T-helper 2 cell (primary cell): ENCODE data around the gene EGFR.

Experiments used
- DNase-seq, 5 experiments: peaks; one replicate each; pipeline versions ENCODE4 v3.0.0 to v3.0.0-alpha.2; 2012 to 2022

Gene EGFR

GRCh38 chr7:55105952-55106351, 87.1 kb downstream of the EGFR start:
- DNase-seq = no peak

DNA sequence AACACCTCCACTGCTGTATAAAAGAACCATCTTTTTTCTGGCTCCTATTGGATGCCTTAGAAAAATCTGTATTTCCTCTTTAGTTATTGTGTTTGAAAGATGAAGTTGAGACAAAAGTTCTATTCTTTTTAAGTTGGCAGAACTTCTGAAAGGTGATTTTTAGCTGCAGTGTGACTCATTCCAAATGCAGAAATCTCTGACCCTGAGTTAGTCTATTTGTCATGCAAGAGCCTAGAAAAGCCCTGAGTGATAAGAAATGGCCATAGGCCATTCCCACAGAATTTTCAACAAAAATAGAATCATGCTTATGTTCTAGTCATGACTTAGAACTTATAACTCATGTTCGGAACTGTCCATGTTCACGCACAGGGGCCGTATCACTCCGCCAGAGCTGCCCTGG, 89.1 kb downstream of the EGFR start:
- no peak for DNase-seq

DNA sequence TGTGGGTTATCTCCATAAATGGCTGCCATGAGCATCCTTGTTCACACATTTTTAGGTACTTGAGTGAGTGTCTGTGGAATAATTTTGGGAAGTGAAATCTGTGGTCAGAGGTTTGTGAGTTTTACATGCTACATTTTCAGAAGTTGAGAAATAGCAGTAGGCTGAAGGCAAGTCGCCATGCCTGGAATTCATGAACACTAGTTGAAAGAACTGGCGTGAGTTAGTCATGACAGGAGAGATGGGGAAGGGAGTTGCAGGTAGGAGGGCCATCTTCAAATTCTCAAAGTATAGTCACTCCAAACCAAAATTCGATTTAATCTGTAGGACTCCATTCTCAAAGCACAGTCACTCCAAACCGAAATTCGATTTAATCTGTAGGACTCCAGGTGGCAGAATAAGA, 89.6 kb downstream of the EGFR start:
- no peak for DNase-seq

- no peak for DNase-seq
Observed at GRCh38 chr7:55108818-55109217, 90.0 kb downstream of the EGFR start.

DNA sequence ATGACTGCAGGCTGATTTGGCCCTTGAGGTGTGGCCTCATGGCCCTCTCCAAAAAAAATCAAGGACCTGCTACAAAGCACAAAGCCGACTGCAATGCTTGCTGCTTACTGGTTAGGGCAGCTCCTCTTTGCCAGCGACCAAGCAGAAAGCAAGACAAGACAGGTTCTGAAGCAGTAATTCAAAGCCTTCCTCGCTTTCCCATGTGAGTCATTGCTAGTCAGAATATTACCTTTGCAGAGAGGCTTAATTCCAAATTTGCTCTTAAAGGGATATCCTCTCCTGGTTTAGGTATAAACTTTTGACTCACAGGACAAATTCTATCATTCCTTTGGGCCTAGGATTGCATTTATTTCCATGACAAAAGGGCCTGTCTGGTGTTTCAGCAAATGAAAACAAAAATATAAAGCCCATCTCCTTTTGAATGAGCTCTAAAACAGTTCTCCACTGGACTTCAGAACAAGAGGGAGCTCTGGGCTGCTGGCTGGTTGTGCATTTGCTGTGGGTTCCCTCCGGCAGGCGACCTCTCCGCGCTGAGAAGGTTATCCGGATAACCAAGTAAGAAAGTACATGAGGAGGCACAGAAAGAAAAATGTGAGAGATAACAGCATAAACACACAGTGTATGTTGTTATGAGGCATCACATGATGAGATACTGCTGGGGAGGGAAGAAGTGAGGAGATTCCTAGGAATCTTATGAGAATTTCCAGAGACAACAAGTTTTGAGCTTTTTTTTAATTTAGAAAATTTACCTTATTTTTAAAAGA, 90.8 kb downstream of the EGFR start:
- no peak for DNase-seq

DNA sequence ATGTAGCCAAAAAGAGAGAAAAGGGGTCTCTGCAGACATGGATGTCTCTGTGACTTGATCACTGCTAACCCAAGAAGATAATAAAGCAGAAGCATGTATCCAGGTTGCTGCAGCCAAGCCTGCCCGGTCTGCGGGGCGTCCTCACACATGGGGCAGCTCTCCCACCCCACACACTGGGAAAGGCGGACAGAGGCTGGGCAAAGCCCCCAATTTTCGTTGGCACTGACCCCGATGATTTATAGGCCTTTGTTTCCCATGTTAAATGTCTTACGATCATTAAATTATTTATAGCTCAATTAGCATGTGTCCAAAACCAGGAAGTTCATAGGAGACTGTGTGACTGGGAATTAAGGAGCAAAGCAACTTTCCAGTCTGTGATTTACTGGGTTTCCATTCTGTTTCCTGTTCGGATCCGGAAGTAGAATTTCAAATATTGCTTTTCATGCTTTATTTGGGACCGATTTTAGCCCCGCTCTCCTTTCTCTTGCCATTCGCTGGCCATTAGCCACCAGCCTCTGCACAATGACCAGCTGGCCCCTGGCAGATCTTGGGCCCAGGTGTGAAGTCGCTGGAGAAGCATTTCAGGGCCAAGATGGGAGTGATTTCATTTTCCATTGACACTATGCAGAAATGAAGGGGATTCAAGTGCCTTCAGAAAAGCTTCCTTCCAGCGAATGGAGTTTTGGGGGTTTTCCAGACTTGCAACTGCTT, 91.6 kb downstream of the EGFR start:
- DNase-seq = no peak

DNA sequence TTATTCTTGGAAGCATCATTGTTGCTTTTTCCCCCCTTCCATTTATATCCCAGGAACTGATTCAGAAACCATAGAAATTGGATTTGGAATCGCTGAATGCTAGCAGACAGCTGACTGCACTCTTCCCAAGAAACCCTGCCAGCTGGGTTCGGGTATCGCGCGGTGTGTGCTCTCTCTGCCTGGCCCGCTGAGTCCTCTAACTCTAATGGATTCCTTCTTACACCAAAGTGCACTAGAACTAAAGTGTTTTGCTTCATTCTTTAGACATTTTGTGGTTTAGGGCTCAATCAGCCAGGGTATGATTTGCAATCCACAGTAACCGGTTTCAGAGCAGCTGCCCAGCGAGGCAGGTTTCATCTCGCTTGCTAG, 92.2 kb downstream of the EGFR start:
- DNase-seq = no peak

DNA sequence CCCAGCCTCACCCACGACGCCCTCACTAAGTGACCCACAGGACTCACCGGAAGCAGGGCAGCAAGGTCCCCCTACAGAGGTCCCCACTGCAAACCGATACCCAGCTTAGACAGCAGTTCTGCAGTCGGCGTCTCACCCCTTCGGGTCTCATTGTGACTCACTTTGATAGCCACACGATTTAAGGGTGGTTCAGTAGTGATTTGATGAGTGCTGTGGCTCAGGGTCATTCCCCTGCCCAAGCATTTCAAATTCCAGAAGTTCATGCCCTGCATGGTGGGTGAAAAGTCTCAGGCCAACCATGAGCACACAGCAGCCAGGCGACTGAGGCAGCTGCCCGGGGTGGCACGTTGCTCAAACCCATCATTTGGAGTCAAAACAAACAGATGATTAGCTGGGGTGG, 93.2 kb downstream of the EGFR start:
- no peak for DNase-seq

DNA sequence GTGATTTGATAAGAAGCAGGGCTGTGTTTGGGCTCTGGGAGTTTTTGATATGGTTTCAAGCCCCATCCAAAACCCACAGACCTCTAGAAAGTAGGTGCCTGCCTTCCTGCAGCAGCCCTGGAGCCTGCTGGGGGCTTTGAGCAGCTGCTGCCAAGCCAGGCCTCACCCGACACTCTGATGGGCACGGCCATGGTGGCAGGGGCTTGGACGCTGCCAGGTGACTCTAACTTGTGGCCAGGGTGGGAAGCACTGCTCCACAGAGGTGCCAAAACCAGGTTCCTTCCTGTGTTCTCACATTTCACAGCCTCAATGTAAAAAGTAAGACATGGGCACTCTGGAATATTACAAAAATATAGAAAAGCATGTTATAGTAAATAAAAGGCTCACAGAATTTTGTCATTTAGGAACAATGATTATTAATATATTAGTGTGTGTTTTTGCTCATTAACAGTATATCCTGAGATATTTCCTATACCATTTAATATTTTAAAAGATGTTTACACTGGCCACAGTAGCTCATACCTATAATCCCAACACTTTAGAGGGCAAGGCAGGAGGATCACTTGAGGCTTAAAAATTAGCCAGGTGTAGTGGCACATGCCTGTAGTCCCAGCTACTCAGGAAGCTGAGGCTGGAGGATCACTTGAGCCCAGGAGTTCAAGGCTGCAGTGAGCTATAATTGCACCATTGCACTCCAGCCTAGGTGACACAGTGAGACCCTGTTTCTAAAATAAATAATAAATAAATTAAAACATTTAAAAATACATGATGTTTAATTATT, 95.1 kb downstream of the EGFR start:
- DNase-seq = peak in 1 of 5 experiments; percentile 18

- no peak for DNase-seq
Observed at GRCh38 chr7:55117286-55117685, 98.5 kb downstream of the EGFR start.

- DNase-seq = no peak
Observed at GRCh38 chr7:55118426-55118825, 99.6 kb downstream of the EGFR start.

GRCh38 chr7:55119571-55119970, 100.8 kb downstream of the EGFR start:
- DNase-seq = no peak

- DNase-seq = no peak
Observed at GRCh38 chr7:55120074-55120473, 101.3 kb downstream of the EGFR start.

GRCh38 chr7:55120501-55121198, 101.8 kb downstream of the EGFR start:
- no peak for DNase-seq

- DNase-seq = no peak
Observed at GRCh38 chr7:55121249-55121648, 102.4 kb downstream of the EGFR start.

DNA sequence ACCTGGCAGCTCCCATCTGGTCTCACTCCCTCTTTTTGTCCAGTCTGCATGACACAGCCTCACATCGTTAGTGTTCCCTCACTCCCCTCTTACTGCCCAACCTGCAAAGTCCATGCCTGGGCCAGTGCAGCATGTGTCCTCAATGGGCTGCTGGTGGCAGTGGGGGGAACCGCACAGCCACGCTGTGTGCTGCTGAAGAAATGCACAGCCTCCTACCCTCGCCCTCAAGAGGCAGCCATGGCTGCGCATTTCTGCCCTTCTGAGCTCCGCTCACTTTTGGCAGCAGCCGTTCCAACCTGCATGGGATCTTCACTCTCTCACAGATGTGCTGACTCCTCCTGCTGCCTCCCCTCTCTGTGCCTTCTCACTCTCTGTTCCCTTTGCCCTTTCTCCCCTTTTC, 103.4 kb downstream of the EGFR start:
- DNase-seq = no peak

- no peak for DNase-seq
Observed at GRCh38 chr7:55124989-55125875, 106.4 kb downstream of the EGFR start.

DNA sequence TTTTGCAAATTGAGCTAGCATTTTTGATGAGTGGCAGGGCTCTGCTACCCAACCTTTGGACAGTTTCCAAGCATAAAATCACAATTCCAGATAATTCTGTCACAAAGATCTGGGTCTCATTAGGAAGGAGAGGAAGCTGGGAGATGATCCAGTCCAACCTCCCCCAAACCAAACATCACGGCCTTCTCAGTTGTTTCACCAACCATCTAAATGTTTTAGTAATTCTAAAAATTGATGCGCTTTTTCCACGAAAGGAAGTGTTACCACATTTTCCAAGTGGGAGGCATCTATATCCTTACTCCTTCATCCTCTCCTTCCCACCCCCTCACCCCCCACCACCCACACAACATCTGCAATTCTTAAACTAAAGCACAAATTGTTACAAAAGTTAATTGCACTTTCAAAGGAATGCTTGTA, 108.3 kb downstream of the EGFR start:
- no peak for DNase-seq

DNA sequence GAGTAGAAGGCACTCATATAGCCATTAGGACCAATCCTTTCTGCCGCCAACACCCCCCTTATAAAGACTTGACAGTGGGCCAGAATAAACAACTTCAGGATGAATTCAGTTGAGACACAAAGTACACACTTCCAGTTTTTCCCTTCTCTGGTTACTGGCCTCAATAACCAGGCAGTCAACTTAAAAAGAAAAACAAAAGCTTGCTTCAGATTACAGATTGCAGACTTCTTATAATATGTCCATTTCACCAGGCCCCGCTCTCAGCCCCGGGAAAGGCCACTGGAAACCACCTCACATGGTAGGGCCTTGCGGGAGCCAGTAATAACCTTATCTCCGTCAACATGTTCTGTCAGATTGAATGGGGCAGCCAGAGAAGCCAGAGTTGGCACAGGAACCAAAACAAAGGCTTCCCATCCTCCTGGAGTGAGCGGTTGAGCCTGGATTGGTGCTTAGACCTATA, 108.8 kb downstream of the EGFR start:
- no peak for DNase-seq

GRCh38 chr7:55128693-55129394, 110.0 kb downstream of the EGFR start:
- no peak for DNase-seq
